Measurements from ENCODE around the gene HLA-DRA. TPM values are rescaled to one million over a fixed set of nuclear protein-coding genes. Genes with fewer than 3 reads are reported as not detected.

The HLA-DRA gene
- total and polyA plus RNA-seq, 2 donors (not counting 1 experiment from before 2014, with no cell fraction given) = 2,881 to 4,498 TPM

DNA sequence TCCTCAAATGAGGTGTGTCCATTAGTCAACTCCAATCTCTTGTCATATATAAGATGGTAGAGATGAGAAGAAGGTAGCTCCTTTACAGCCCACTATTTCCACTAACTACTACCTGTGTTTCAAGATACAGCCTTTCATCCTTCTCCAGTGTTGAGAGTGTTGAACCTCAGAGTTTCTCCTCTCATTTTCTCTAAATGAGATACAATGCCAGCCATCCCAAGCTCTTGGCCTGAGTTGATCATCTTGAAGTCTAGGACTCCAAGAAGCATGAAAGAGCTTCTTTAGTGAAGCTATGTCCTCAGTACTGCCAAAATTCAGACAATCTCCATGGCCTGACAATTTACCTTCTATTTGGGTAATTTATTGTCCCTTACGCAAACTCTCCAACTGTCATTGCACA, 548 bp upstream of the HLA-DRA start:
- H3K27me3 Mint-ChIP-seq = no peaks in the 10 kb centered on the region
- ATAC-seq (ENCODE audit: low read depth) (peak; percentile 0), DNase-seq (no peak)
- H3K9ac ChIP-seq (ENCODE audit: low read length) = peak overlapping the region; percentile 100
- intact Hi-C loops (cut with micrococcal nuclease) = loop anchor here (1.0 to 10.0 kb wide), 2 partner anchors 184 to 226 kb away; partner anchors contain the start of gene HLA-DQB1
- H4K20me1 ChIP-seq (ENCODE audit: control insufficient read depth, insufficient read depth, low read length, poor library complexity, severe bottlenecking) = peaks cover 36% of the 10 kb centered on the region
- WGBS (ENCODE audit: insufficient coverage) = no CpG with 5 or more reads among the region's 1 CpG
- peaks cover 15 to 38% of the 10 kb centered on the region in 2 experiments for H3K36me3 ChIP-seq (replicated peaks in 1 of 2; ENCODE audit: control extremely low read depth in 1 of 2, control insufficient read depth in 1 of 2, extremely low read depth in 1 of 2, insufficient read depth in 2 of 2, low read length in 1 of 2)
- no peaks in the 10 kb centered on the region for H3K27me3 ChIP-seq (replicated peaks in 1 of 4; ENCODE audit: control extremely low read depth in 1 of 4, control insufficient read depth in 3 of 4, insufficient read depth in 4 of 4, low read length in 3 of 4)
- peak overlapping the region; percentile 85 for H3K4me2 ChIP-seq (replicated peaks; ENCODE audit: low read depth, low read length, poor library complexity, severe bottlenecking)
- H3K4me1 ChIP-seq (ENCODE audit: control insufficient read depth in 2 of 2, insufficient read depth in 2 of 2, low read length in 2 of 2) = peaks cover 65 to 66% of the 10 kb centered on the region in 2 donors
- H3K27ac Mint-ChIP-seq = peak overlapping the region; percentile 99
- H2AFZ ChIP-seq (ENCODE audit: insufficient read depth, low read depth, low read length, poor library complexity, severe bottlenecking) = no peak overlapping the region
- H3K4me3 ChIP-seq (ENCODE audit: control extremely low read depth in 1 of 5, extremely low read depth in 1 of 5, insufficient read depth in 1 of 5, low read depth in 2 of 5, low read length in 4 of 5) = peak overlapping the region; percentile 50 to 100 (median 99)
- ChIA-PET CTCF (interaction anchor here (0.6 to 1.4 kb wide), 13 partner anchors 18 to 429 kb away, joined by 3 to 7 read pairs (median 3); partner anchors contain the start of genes HLA-DQA1, HLA-DQB1 and TAP2), POLR2A (interaction anchor here (0.6 to 1.8 kb wide), 27 partner anchors 11 to 1722 kb away, joined by 3 to 12 read pairs (median 5); partner anchors contain the start of genes HLA-DQA1, HLA-DQB1, HLA-DRB5 and PSMB8)
- H3K9me3 ChIP-seq (ENCODE audit: control extremely low read depth in 1 of 3, control insufficient read depth in 2 of 3, insufficient read depth in 1 of 3, low read length in 2 of 3) = peaks cover 0 to 6% (median 0%) of the 10 kb centered on the region in 3 donors
- peaks cover 77% of the 10 kb centered on the region for H3K4me1 Mint-ChIP-seq
- H3K79me2 ChIP-seq (ENCODE audit: control insufficient read depth, insufficient read depth, low read length) = peaks cover 84% of the 10 kb centered on the region
- H3K27ac ChIP-seq (ENCODE audit: low read length in 2 of 2) = peak overlapping the region; percentile 99 to 100
- H3K4me3 Mint-ChIP-seq = peak overlapping the region; percentile 98
- H3K9me3 Mint-ChIP-seq (ENCODE audit: insufficient read depth) = peaks cover 4% of the 10 kb centered on the region
- TF ChIP-seq, protein P1, sequence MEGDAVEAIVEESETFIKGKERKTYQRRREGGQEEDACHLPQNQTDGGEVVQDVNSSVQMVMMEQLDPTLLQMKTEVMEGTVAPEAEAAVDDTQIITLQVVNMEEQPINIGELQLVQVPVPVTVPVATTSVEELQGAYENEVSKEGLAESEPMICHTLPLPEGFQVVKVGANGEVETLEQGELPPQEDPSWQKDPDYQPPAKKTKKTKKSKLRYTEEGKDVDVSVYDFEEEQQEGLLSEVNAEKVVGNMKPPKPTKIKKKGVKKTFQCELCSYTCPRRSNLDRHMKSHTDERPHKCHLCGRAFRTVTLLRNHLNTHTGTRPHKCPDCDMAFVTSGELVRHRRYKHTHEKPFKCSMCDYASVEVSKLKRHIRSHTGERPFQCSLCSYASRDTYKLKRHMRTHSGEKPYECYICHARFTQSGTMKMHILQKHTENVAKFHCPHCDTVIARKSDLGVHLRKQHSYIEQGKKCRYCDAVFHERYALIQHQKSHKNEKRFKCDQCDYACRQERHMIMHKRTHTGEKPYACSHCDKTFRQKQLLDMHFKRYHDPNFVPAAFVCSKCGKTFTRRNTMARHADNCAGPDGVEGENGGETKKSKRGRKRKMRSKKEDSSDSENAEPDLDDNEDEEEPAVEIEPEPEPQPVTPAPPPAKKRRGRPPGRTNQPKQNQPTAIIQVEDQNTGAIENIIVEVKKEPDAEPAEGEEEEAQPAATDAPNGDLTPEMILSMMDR (IDR thresholded peaks at IDR 0.05) = no peak
- TF ChIP-seq EZH2 (IDR thresholded peaks at IDR 0.05; ENCODE audit: borderline replicate concordance, insufficient read depth, low read depth, low read length, poor library complexity, severe bottlenecking) = no peak

DNA sequence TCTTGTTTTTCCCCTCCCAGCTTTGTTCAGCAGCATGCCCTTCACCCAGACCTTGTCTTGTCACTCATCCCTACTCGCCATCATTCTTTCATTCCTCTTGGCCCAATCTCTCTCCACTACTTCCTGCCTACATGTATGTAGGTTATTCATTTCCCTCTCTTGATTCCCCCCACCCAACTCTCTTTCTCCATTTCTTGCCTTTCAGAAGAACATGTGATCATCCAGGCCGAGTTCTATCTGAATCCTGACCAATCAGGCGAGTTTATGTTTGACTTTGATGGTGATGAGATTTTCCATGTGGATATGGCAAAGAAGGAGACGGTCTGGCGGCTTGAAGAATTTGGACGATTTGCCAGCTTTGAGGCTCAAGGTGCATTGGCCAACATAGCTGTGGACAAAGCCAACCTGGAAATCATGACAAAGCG, 2.6 kb downstream of the HLA-DRA start:
- Histone ChIP-seq H3K36me3 (replicated peaks in 1 of 2; ENCODE audit: control extremely low read depth in 1 of 2, control insufficient read depth in 1 of 2, extremely low read depth in 1 of 2, insufficient read depth in 2 of 2, low read length in 1 of 2) (peaks cover 17 to 57% of the 10 kb centered on the region in 2 experiments), H3K79me2 (ENCODE audit: control insufficient read depth, insufficient read depth, low read length) (peaks cover 68% of the 10 kb centered on the region), H3K9ac (ENCODE audit: low read length) (peak overlapping the region; percentile 100), H3K4me1 (ENCODE audit: control insufficient read depth in 2 of 2, insufficient read depth in 2 of 2, low read length in 2 of 2) (peaks cover 58% of the 10 kb centered on the region in 2 donors), H3K9me3 (ENCODE audit: control extremely low read depth in 1 of 3, control insufficient read depth in 2 of 3, insufficient read depth in 1 of 3, low read length in 2 of 3) (peaks cover 0 to 6% (median 0%) of the 10 kb centered on the region in 3 donors), H3K27me3 (replicated peaks in 1 of 4; ENCODE audit: control extremely low read depth in 1 of 4, control insufficient read depth in 3 of 4, insufficient read depth in 4 of 4, low read length in 3 of 4) (no peaks in the 10 kb centered on the region), H3K27ac (ENCODE audit: low read length in 2 of 2) (peak overlapping the region; percentile 99 to 100), H3K4me3 (ENCODE audit: control extremely low read depth in 1 of 5, extremely low read depth in 1 of 5, insufficient read depth in 1 of 5, low read depth in 2 of 5, low read length in 4 of 5) (peak overlapping the region; percentile 77 to 100 (median 99)), H2AFZ (ENCODE audit: insufficient read depth, low read depth, low read length, poor library complexity, severe bottlenecking) (no peak overlapping the region), H3K4me2 (replicated peaks; ENCODE audit: low read depth, low read length, poor library complexity, severe bottlenecking) (peak overlapping the region; percentile 85), H4K20me1 (ENCODE audit: control insufficient read depth, insufficient read depth, low read length, poor library complexity, severe bottlenecking) (peaks cover 47% of the 10 kb centered on the region)
- Mint-ChIP-seq H3K4me3 (peak overlapping the region; percentile 98), H3K27me3 (no peaks in the 10 kb centered on the region), H3K4me1 (peaks cover 71% of the 10 kb centered on the region), H3K27ac (peak overlapping the region; percentile 89), H3K9me3 (ENCODE audit: insufficient read depth) (peaks cover 4% of the 10 kb centered on the region)
- DNase-seq (no peak), ATAC-seq (ENCODE audit: low read depth) (no peak)
- ChIA-PET POLR2A (interaction anchor here (0.9 to 1.6 kb wide), 6 partner anchors 8 to 250 kb away, joined by 3 to 5 read pairs (median 3); no protein-coding TSS in a partner anchor), CTCF (interaction anchor here (1.6 to 2.0 kb wide), 2 partner anchors 18 to 397 kb away, joined by 4 to 6 read pairs; partner anchors contain the start of gene TAP2)
- 70% methylated on average over 2 of the region's 7 CpGs for WGBS (ENCODE audit: insufficient coverage)
- TF ChIP-seq, protein P1 (IDR thresholded peaks at IDR 0.05) = no peak
- no peak for TF ChIP-seq EZH2 (IDR thresholded peaks at IDR 0.05; ENCODE audit: borderline replicate concordance, insufficient read depth, low read depth, low read length, poor library complexity, severe bottlenecking)
- intact Hi-C loops (cut with micrococcal nuclease) = no loop called here
